Spleen (tissue), 7 donors: Measurements from ENCODE around the gene DCTN1.

ENCODE experiments used
- CTCF ChIP-seq, 11 experiments: fragments of 200-600 bp in 7 of 11; fragments of 450-650 bp in 4 of 11; sonication (generic) in 4 of 11; IDR thresholded peaks in 8 of 11; conservative IDR thresholded peaks in 3 of 11; 1 replicate in 7 of 11; 2 replicates in 4 of 11; pipeline versions ENCODE4 v1.4.0 to v1.8.0; 2016 to 2021; ENCODE audit warnings: antibody characterized with exemption in 11 of 11, inconsistent platforms in 4 of 11, mild to moderate bottlenecking in 1 of 11
- POLR2A ChIP-seq, 3 donors: fragments of 450-650 bp; IDR thresholded peaks; one replicate each; pipeline ENCODE4 v1.5.1; 2017; ENCODE audit warnings: antibody characterized with exemption in 3 of 3, mild to moderate bottlenecking in 1 of 3
- POLR2AphosphoS5 ChIP-seq, 3 donors: sonication (generic); formaldehyde crosslinking; IDR thresholded peaks; one replicate each; pipeline ENCODE4 v1.5.1; 2017; ENCODE audit warnings: antibody characterized with exemption in 3 of 3
- donor health status: DM: no; HTN: no; CAD: no; lungs with moderate emphysema.
- donor health status: DM: no; HTN: no; CAD: no.
- donor health status: DM: no; HTN: no; CAD: no.

- TF ChIP-seq CTCF (IDR thresholded peaks at IDR 0.05 in 8 of 11, conservative IDR thresholded peaks at IDR 0.05 in 3 of 11), result peak in 2 of 11 experiments; percentile 6 to 16
- TF ChIP-seq POLR2A (IDR thresholded peaks at IDR 0.05), result no peak
- TF ChIP-seq POLR2AphosphoS5 (IDR thresholded peaks at IDR 0.05), result no peak
These were observed 46.9 kb downstream of the DCTN1 start for GRCh38 chr2:74333175-74333574.
